Kidney (tissue), 14 donors: ENCODE results near the gene HNRNPUL1. TPM values are rescaled to one million over a fixed set of nuclear protein-coding genes. Genes with fewer than 3 reads are reported as not detected.
"Not testable (repeated sequence)": the region's sequence is repeated elsewhere in the genome, so short reads cannot be mapped to it uniquely, and the experiment has no call there.

Experiments used
- DNase-seq, 5 donors: peaks; one replicate each; pipeline ENCODE4 v3.0.0-alpha.2; 2013 to 2020
- FAIRE-seq: peaks from 2 replicates; lab custom pipeline; 2012; peaks lifted over from hg19 to GRCh38; lab: Jason Lieb, UNC
- H3K27ac ChIP-seq, 2 donors: one replicate each; pipeline ENCODE4 v1.7.0; 2013; ENCODE audit warnings: low read depth in 2 of 2, low read length in 2 of 2, inconsistent platforms in 1 of 2
- H3K27me3 ChIP-seq: one replicate; pipeline ENCODE4 v1.7.1; 2013; ENCODE audit warnings: low read length, inconsistent platforms; ENCODE audit not compliant: control insufficient read depth, insufficient read depth
- H3K36me3 ChIP-seq, 3 donors: one replicate each; pipeline versions ENCODE4 v1.7.0 to v1.7.1; 2013; ENCODE audit warnings: low read length in 3 of 3, control low read depth in 1 of 3, inconsistent platforms in 1 of 3; ENCODE audit not compliant: insufficient read depth in 3 of 3, control insufficient read depth in 2 of 3
- H3K4me1 ChIP-seq, 3 donors: one replicate each; pipeline versions ENCODE4 v1.7.0 to v1.7.1; 2013; ENCODE audit warnings: low read length in 3 of 3, inconsistent platforms in 1 of 3, low read depth in 1 of 3; ENCODE audit not compliant: control insufficient read depth in 2 of 3, insufficient read depth in 2 of 3
- H3K4me3 ChIP-seq, 3 donors: one replicate each; pipeline versions ENCODE4 v1.7.0 to v1.8.1; 2013; ENCODE audit warnings: low read length in 3 of 3, control low read depth in 1 of 3, inconsistent platforms in 1 of 3
- H3K9ac ChIP-seq, 3 donors: one replicate each; pipeline versions ENCODE4 v1.7.0 to v1.7.1; 2013; ENCODE audit warnings: low read length in 3 of 3, control low read depth in 1 of 3, inconsistent platforms in 1 of 3
- H3K9me3 ChIP-seq, 3 donors: one replicate each; pipeline versions ENCODE4 v1.7.0 to v1.7.1; 2013; ENCODE audit warnings: low read length in 3 of 3, control low read depth in 1 of 3, inconsistent platforms in 1 of 3; ENCODE audit not compliant: control insufficient read depth in 2 of 3, insufficient read depth in 1 of 3
- CTCF ChIP-seq: IDR thresholded peaks from 3 replicates; pipeline ENCODE4 v1.5.1; 2012; ENCODE audit warnings: mild to moderate bottlenecking, moderate library complexity, borderline replicate concordance; ENCODE audit not compliant: insufficient read depth; ENCODE audit errors: extremely low read depth
- intact Hi-C: fragments of 100-400 bp; cut with DNase I; formaldehyde crosslinking; loops from one replicate; pipeline ENCODE4 v1.11.1; 2022
- polyA plus RNA-seq: library from polyadenylated mRNA; stranded (reverse); fragments of 350-450 nt; fragmentation: Illumina TruSeq; extraction: RNeasy Lipid Tissue Mini Kit (QIAGEN cat#74804); gene quantifications from one replicate; pipeline ENCODE4 v1.2.3, GENCODE V29; 2014; ENCODE audit warnings: low read depth, low replicate concordance; ENCODE audit not compliant: insufficient read depth
- total RNA-seq: library from RNA; stranded (reverse); fragmentation: NEBNext Ultra II Directional; extraction: Animal tissue kit (Norgen Biotek cat#: 25700); gene quantifications from one replicate; pipeline ENCODE4 v1.2.1, GENCODE V29; 2021
- donor health status: control.
- donor health status: control.
- donor health status: control.
- donor health status: control.
- donor health status: control.
- donor health status: DM: yes; HTN: yes; CAD: no.
- donor health status: Normal renal cell carcinoma (clear cell type).

Gene HNRNPUL1
- total and polyA plus RNA-seq, 2 donors from 2014 or later: 51.0 to 182 TPM

GRCh38 chr19:41341669-41342490, 77.7 kb downstream of the HNRNPUL1 start:
- Histone ChIP-seq H3K4me3 (no peak overlapping the region), H3K9ac (no peak overlapping the region), H3K27ac (no peak overlapping the region), H3K9me3 (no peaks in the 10 kb centered on the region), H3K36me3 (peaks cover 0 to 2% (median 0%) of the 10 kb centered on the region in 3 donors), H3K27me3 (no peaks in the 10 kb centered on the region), H3K4me1 (no peaks in the 10 kb centered on the region)
- FAIRE-seq: no peak
- intact Hi-C loops: no loop called here
- peak; percentile 30 for TF ChIP-seq CTCF
- DNase-seq: no peak

GRCh38 chr19:41344162-41344561, 80.0 kb downstream of the HNRNPUL1 start:
- FAIRE-seq: no peak
- no peak overlapping the region for H3K9ac ChIP-seq
- peaks cover 0 to 3% (median 0%) of the 10 kb centered on the region in 3 donors for H3K4me1 ChIP-seq

GRCh38 chr19:41346916-41347315, 82.7 kb downstream of the HNRNPUL1 start:
- H3K4me3 ChIP-seq, intact Hi-C loops, DNase-seq, FAIRE-seq, H3K4me1 ChIP-seq, H3K9me3 ChIP-seq, H3K36me3 ChIP-seq, H3K9ac ChIP-seq, H3K27me3 ChIP-seq, H3K27ac ChIP-seq: not testable (repeated sequence)

More at GRCh38 chr19:41344162-41344561, 80.0 kb downstream of the HNRNPUL1 start:
- H3K9me3 ChIP-seq: no peaks in the 10 kb centered on the region
- intact Hi-C loops: no loop called here
- no peak for DNase-seq
- no peak for TF ChIP-seq CTCF
- no peak overlapping the region for H3K4me3 ChIP-seq
- no peaks in the 10 kb centered on the region for H3K27me3 ChIP-seq
- no peak overlapping the region for H3K27ac ChIP-seq
- peaks cover 0 to 2% (median 0%) of the 10 kb centered on the region in 3 donors for H3K36me3 ChIP-seq

- Histone ChIP-seq H3K9ac (peak overlapping the region in 1 of 3 donors; percentile 37), H3K9me3 (no peaks in the 10 kb centered on the region), H3K36me3 (no peaks in the 10 kb centered on the region), H3K4me1 (peaks cover 0 to 20% (median 3%) of the 10 kb centered on the region in 3 donors), H3K27me3 (no peaks in the 10 kb centered on the region), H3K27ac (peak overlapping the region; percentile 8 to 57), H3K4me3 (peak overlapping the region; percentile 59 to 71 (median 64))
- intact Hi-C loops: no loop called here
- no peak for FAIRE-seq
- no peak for TF ChIP-seq CTCF
- peak in 1 of 5 donors; percentile 14 for DNase-seq
These were observed 86.7 kb downstream of the HNRNPUL1 start for GRCh38 chr19:41350735-41351338.
